H1 (cell line): ENCODE results near the gene P3R3URF. TPM values are rescaled to one million over a fixed set of nuclear protein-coding genes. Genes with fewer than 3 reads are reported as not detected.
A peak's percentile ranks its signal among the peaks of the same experiment; 100 is the strongest.

Experiments used
- CTCF ChIA-PET: fragments of 300-600 bp; sonication (Branson Sonifier 250); formaldehyde crosslinking; loops from one replicate; lab custom pipeline; 2021; ENCODE audit not compliant: partially characterized antibody; lab: Charles Lee
- POLR2A ChIA-PET: fragments of 300-600 bp; sonication (Branson Sonifier 250); formaldehyde crosslinking; loops from one replicate; lab custom pipeline; 2021; ENCODE audit warnings: inconsistent platforms; ENCODE audit not compliant: partially characterized antibody; lab: Charles Lee
- DNase-seq, 2 experiments: peaks; one replicate each; pipeline versions ENCODE4 v3.0.0 to v3.0.0-alpha.2; 2010 to 2022; ENCODE audit warnings: low spot score in 2 of 2, low read depth in 1 of 2, mixed read lengths in 1 of 2
- FAIRE-seq: peaks from 2 replicates; lab custom pipeline; 2011; peaks lifted over from hg19 to GRCh38; lab: Jason Lieb, UNC
- H2AFZ ChIP-seq: 2 replicates; pipeline ENCODE4 v1.8.1; 2012; ENCODE audit warnings: low read length, inconsistent platforms
- H2AK5ac ChIP-seq: 2 replicates; pipeline ENCODE4 v1.6.1; 2013; ENCODE audit warnings: low read depth, low read length
- H2BK120ac ChIP-seq: replicated peaks from 2 replicates; pipeline ENCODE3; 2013; ENCODE audit warnings: low read depth, low read length, inconsistent platforms
- H2BK12ac ChIP-seq: 2 replicates; pipeline ENCODE4 v1.6.1; 2013; ENCODE audit warnings: low read depth, low read length
- H2BK15ac ChIP-seq: 2 replicates; pipeline ENCODE4 v1.6.1; 2013; ENCODE audit warnings: low read length
- H2BK20ac ChIP-seq: 2 replicates; pipeline ENCODE4 v1.6.1; 2013; ENCODE audit warnings: low read length
- H2BK5ac ChIP-seq: 2 replicates; pipeline ENCODE4 v1.6.1; 2013; ENCODE audit warnings: low read depth, low read length
- H3K14ac ChIP-seq: 2 replicates; pipeline ENCODE4 v1.6.1; 2013; ENCODE audit warnings: inconsistent platforms; ENCODE audit not compliant: insufficient read length
- H3K18ac ChIP-seq: 2 replicates; pipeline ENCODE4 v1.6.1; 2013; ENCODE audit warnings: low read length; ENCODE audit errors: extremely low read depth
- H3K23ac ChIP-seq: 2 replicates; pipeline ENCODE4 v1.6.1; 2013; ENCODE audit warnings: inconsistent platforms; ENCODE audit not compliant: insufficient read length
- H3K23me2 ChIP-seq: 2 replicates; pipeline ENCODE4 v1.6.1; 2013; ENCODE audit warnings: low read depth, low read length
- H3K27ac ChIP-seq: 2 replicates; pipeline ENCODE4 v1.6.1; 2011; ENCODE audit warnings: low read depth, low read length, inconsistent platforms
- H3K27me3 ChIP-seq, 4 experiments: replicated peaks in 1 of 4; 1 replicate in 1 of 4; 2 replicates in 3 of 4; pipeline versions ENCODE4 v1.6.1 to v1.8.1; 2011 to 2013; ENCODE audit warnings: low read length in 3 of 4, mild to moderate bottlenecking in 3 of 4, inconsistent platforms in 2 of 4, mixed read lengths in 2 of 4, moderate library complexity in 1 of 4; ENCODE audit not compliant: control insufficient read depth in 3 of 4, insufficient read depth in 3 of 4; ENCODE audit errors: extremely low read depth in 1 of 4
- H3K36me3 ChIP-seq, 4 experiments: 2 replicates each; pipeline versions ENCODE4 v1.6.1 to v1.8.1; 2011 to 2013; ENCODE audit warnings: mild to moderate bottlenecking in 4 of 4, low read length in 3 of 4, moderate library complexity in 2 of 4, control low read depth in 1 of 4, inconsistent platforms in 1 of 4; ENCODE audit not compliant: insufficient read depth in 4 of 4, control insufficient read depth in 2 of 4
- H3K4ac ChIP-seq: replicated peaks from 2 replicates; pipeline ENCODE3; 2013; ENCODE audit warnings: low read length, low read depth, mixed read lengths, inconsistent platforms; ENCODE audit not compliant: insufficient read length
- H3K4me1 ChIP-seq, 4 experiments: replicated peaks in 1 of 4; 1 replicate in 1 of 4; 2 replicates in 3 of 4; pipeline versions ENCODE4 v1.6.1 to v1.8.1; 2011 to 2013; ENCODE audit warnings: low read length in 3 of 4, inconsistent platforms in 2 of 4, mixed read lengths in 1 of 4; ENCODE audit not compliant: insufficient read depth in 4 of 4, control insufficient read depth in 3 of 4
- H3K4me2 ChIP-seq, 2 experiments: 2 replicates each; pipeline versions ENCODE4 v1.6.1 to v1.8.1; 2011 to 2013; ENCODE audit warnings: low read depth in 2 of 2, low read length in 2 of 2, control low read depth in 1 of 2, inconsistent platforms in 1 of 2, mild to moderate bottlenecking in 1 of 2; ENCODE audit not compliant: insufficient read depth in 1 of 2
- H3K4me3 ChIP-seq, 4 experiments: fragments of 200-600, 300-600 bp in 1 of 4; sonication (generic), shearing (Covaris generic), sonication (Bioruptor Twin) in 1 of 4; 2 replicates each; pipeline versions ENCODE4 v1.5.1 to v1.8.1; 2011 to 2016; ENCODE audit warnings: low read length in 4 of 4, low read depth in 3 of 4, control low read depth in 2 of 4, inconsistent platforms in 2 of 4, mild to moderate bottlenecking in 2 of 4, mixed read lengths in 1 of 4, moderate library complexity in 1 of 4; ENCODE audit not compliant: insufficient read depth in 2 of 4; ENCODE audit errors: extremely low read depth in 1 of 4
- H3K56ac ChIP-seq: replicated peaks from 2 replicates; pipeline ENCODE3; 2013; ENCODE audit warnings: low read depth, mild to moderate bottlenecking, mixed read lengths, low read length, inconsistent platforms; ENCODE audit not compliant: insufficient read length
- H3K79me1 ChIP-seq: 2 replicates; pipeline ENCODE4 v1.6.1; 2013; ENCODE audit warnings: low read depth, low read length, control low read depth
- H3K79me2 ChIP-seq, 2 experiments: 2 replicates each; pipeline versions ENCODE4 v1.6.1 to v1.8.1; 2012 to 2013; ENCODE audit warnings: low read length in 2 of 2, mild to moderate bottlenecking in 2 of 2, inconsistent platforms in 1 of 2; ENCODE audit not compliant: insufficient read depth in 2 of 2, control insufficient read depth in 1 of 2
- H3K9ac ChIP-seq, 4 experiments: replicated peaks in 1 of 4; 1 replicate in 1 of 4; 2 replicates in 3 of 4; pipeline versions ENCODE4 v1.6.1 to v1.8.1; 2011 to 2013; ENCODE audit warnings: low read depth in 3 of 4, low read length in 3 of 4, control low read depth in 2 of 4, mild to moderate bottlenecking in 2 of 4, moderate library complexity in 2 of 4, inconsistent platforms in 1 of 4; ENCODE audit errors: extremely low read depth in 1 of 4
- H3K9me3 ChIP-seq, 2 experiments: 2 replicates each; pipeline versions ENCODE4 v1.6.1 to v1.8.1; 2012 to 2013; ENCODE audit warnings: mild to moderate bottlenecking in 2 of 2, moderate library complexity in 2 of 2, control low read depth in 1 of 2, inconsistent platforms in 1 of 2, low read depth in 1 of 2, low read length in 1 of 2, mixed read lengths in 1 of 2; ENCODE audit not compliant: insufficient read depth in 2 of 2
- H4K20me1 ChIP-seq, 2 experiments: replicated peaks in 1 of 2; 2 replicates each; pipeline versions ENCODE3 to v1.8.1; 2011 to 2013; ENCODE audit warnings: inconsistent platforms in 2 of 2, low read length in 2 of 2, mild to moderate bottlenecking in 1 of 2; ENCODE audit not compliant: insufficient read depth in 2 of 2, control insufficient read depth in 1 of 2
- H4K5ac ChIP-seq: 2 replicates; pipeline ENCODE4 v1.6.1; 2013; ENCODE audit warnings: low read length, low read depth, mixed read lengths, inconsistent platforms; ENCODE audit not compliant: insufficient read length
- H4K8ac ChIP-seq: 2 replicates; pipeline ENCODE4 v1.8.0; 2013; ENCODE audit warnings: mild to moderate bottlenecking, moderate library complexity, low read length, inconsistent platforms; ENCODE audit not compliant: insufficient read depth; ENCODE audit errors: extremely low read depth
- H4K91ac ChIP-seq: replicated peaks from 2 replicates; pipeline ENCODE3; 2013; ENCODE audit warnings: low read length, mixed read lengths, inconsistent platforms; ENCODE audit not compliant: insufficient read length
- CHD2 ChIP-seq: IDR thresholded peaks from 2 replicates; pipeline ENCODE4 v1.6.1; 2012; ENCODE audit warnings: low read length, improper control_type of control experiment
- CTBP2 ChIP-seq: IDR thresholded peaks from 2 replicates; pipeline ENCODE4 v1.7.0; 2011; ENCODE audit warnings: borderline replicate concordance, mild to moderate bottlenecking, moderate library complexity, mixed read lengths, low read length; ENCODE audit not compliant: insufficient read depth, insufficient read length
- EZH2 ChIP-seq: fragments of 200-600 bp; sonication (generic); IDR thresholded peaks from 2 replicates; pipeline ENCODE4 v1.7.1; 2012; ENCODE audit warnings: low read depth, mild to moderate bottlenecking, moderate library complexity, low read length, inconsistent platforms; ENCODE audit not compliant: severe bottlenecking
- KDM1A ChIP-seq: fragments of 200-600, 300-600 bp; sonication (generic); IDR thresholded peaks from 2 replicates; pipeline ENCODE4 v1.7.1; 2016; ENCODE audit warnings: mild to moderate bottlenecking, low read length, borderline replicate concordance
- NRF1 ChIP-seq: IDR thresholded peaks from 2 replicates; pipeline ENCODE4 v1.6.1; 2011; ENCODE audit warnings: mild to moderate bottlenecking, low read depth, low read length, improper control_type of control experiment
- POLR2A ChIP-seq, 2 experiments: IDR thresholded peaks; 1 replicate in 1 of 2; 2 replicates in 1 of 2; pipeline ENCODE4 v1.6.1; 2011; ENCODE audit warnings: low read depth in 2 of 2, low read length in 2 of 2, mild to moderate bottlenecking in 2 of 2; ENCODE audit errors: control extremely low read depth in 1 of 2
- SIX5 ChIP-seq: IDR thresholded peaks from 2 replicates; pipeline ENCODE4 v1.6.1; 2011; ENCODE audit warnings: mild to moderate bottlenecking, low read depth, low read length
- SP1 ChIP-seq: IDR thresholded peaks from 2 replicates; pipeline ENCODE4 v1.6.1; 2011; ENCODE audit warnings: low read depth, low read length
- SP4 ChIP-seq: IDR thresholded peaks from 2 replicates; pipeline ENCODE4 v1.6.1; 2012; ENCODE audit warnings: low read length, inconsistent platforms
- TAF1 ChIP-seq: IDR thresholded peaks from 2 replicates; pipeline ENCODE4 v1.6.1; 2011; ENCODE audit warnings: mild to moderate bottlenecking, low read depth, low read length
- TEAD4 ChIP-seq: IDR thresholded peaks from 2 replicates; pipeline ENCODE4 v1.6.1; 2012; ENCODE audit warnings: low read depth, low read length, inconsistent platforms, mixed read lengths
- WGBS, 2 experiments: shearing (Covaris generic) in 1 of 2; methylation state at CpG; one replicate each; pipeline versions ENCODE4 v1.1.6 to v1.1.7; 2013 to 2015; ENCODE audit warnings: low lambda C conversion rate in 2 of 2, mixed read lengths in 2 of 2, inconsistent platforms in 1 of 2, low coverage in 1 of 2, missing lambda C conversion rate in 1 of 2; ENCODE audit not compliant: insufficient replicate concordance in 2 of 2, insufficient coverage in 1 of 2, insufficient read length in 1 of 2; ENCODE audit errors: extremely low coverage in 1 of 2, missing lambda C conversion rate in 1 of 2; 5-methylcytosine and 5-hydroxymethylcytosine counted together
- polyA plus RNA-seq, 7 experiments: library from polyadenylated mRNA; depleted of rRNA in 3 of 7; stranded (reverse) in 5 of 7; unstranded in 2 of 7; fragments of >200 nt in 5 of 7; fragments of 200-250 nt in 2 of 7; gene quantifications; 1 replicate in 5 of 7; 2 replicates in 1 of 7; 4 replicates in 1 of 7; pipeline versions ENCODE4 v1.2.1 to v1.2.3, GENCODE V29; 2011 to 2013; ENCODE audit warnings: missing spikeins in 2 of 7, mixed read lengths in 2 of 7
- total RNA-seq: library from RNA; stranded (reverse); fragmentation: NEBNext Ultra II Directional; extraction: Animal tissue kit (Norgen Biotek cat#: 25700); gene quantifications from 2 replicates; pipeline ENCODE4 v1.2.1, GENCODE V29; 2021
- TF ChIP-seq, protein P1 (sequence below): IDR thresholded peaks from 2 replicates; pipeline ENCODE4 v1.6.1; 2012; ENCODE audit warnings: inconsistent platforms

The P3R3URF gene
- total and polyA plus RNA-seq, 2 of the 8 experiments (the other 6 are each of a cell fraction or from before 2014, with no cell fraction given), result not detected

DNA sequence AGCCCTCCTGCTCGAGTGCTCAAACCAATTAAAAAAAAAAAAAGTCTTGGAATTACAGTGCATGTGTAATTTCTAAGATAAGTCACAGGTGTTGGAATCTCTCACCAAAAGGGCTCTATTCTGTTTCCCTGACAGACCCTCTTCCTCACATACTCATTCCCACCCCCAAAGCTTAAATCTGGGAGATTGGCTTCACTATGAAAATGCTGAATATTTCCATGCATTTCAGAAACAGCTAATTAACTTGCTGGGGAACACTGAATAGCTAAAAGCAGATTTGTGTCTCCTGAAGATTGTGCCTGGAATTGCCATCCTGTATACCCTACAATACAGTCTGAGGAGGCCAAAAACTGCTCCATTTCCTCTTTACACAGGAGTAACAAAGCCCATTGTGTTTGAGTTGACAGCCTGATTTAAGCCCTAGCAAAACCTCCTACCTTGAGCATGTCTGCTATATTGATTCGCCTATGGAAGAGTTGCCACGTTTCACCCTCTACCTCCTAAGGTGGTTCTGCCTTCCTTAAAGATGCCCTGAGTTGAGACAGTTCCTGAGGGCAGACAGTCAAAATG is 42.4 kb downstream of the P3R3URF start:
- 59% methylated on average over 3 of the region's 3 CpGs; no CpG with 5 or more reads in 1 of the 2 experiments for WGBS, 2 experiments
- no peaks in the 10 kb centered on the region for H3K9me3 ChIP-seq
- DNase-seq, result no peak
- H4K8ac ChIP-seq, result no peak overlapping the region
- H3K9ac ChIP-seq, result peak overlapping the region in 2 of 4 experiments; percentile 52 to 81; a peak in 2 of 7 replicates
- H3K79me1 ChIP-seq, result no peaks in the 10 kb centered on the region
- H3K23ac ChIP-seq, result no peak overlapping the region
- peaks cover 0 to 3% of the 10 kb centered on the region in 2 experiments for H4K20me1 ChIP-seq
- peaks cover 0 to 8% (median 5%) of the 10 kb centered on the region in 4 experiments; a peak in 5 of 7 replicates for H3K4me1 ChIP-seq
- H3K56ac ChIP-seq, result no peak overlapping the region
- no peak overlapping the region for H2BK20ac ChIP-seq
- TF ChIP-seq CTBP2 (no peak), EZH2 (no peak), NRF1 (no peak), TAF1 (no peak), KDM1A (no peak), SP4 (no peak), CHD2 (no peak), SIX5 (no peak), POLR2A (IDR thresholded peaks at IDR 0.05; ENCODE audit: control extremely low read depth in 1 of 2, low read depth in 2 of 2, low read length in 2 of 2) (no peak), TEAD4 (no peak), SP1 (no peak)
- TF ChIP-seq, protein P1, sequence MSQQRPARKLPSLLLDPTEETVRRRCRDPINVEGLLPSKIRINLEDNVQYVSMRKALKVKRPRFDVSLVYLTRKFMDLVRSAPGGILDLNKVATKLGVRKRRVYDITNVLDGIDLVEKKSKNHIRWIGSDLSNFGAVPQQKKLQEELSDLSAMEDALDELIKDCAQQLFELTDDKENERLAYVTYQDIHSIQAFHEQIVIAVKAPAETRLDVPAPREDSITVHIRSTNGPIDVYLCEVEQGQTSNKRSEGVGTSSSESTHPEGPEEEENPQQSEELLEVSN, result no peak
- TF ChIP-seq, all 59 proteins: peak for 0
- Histone ChIP-seq H2BK12ac (no peak overlapping the region), H2AFZ (no peak overlapping the region; the same call in 1 of the 2 replicates), H3K4me3 (peak overlapping the region; percentile 40 to 89 (median 70); a peak in 7 of 8 replicates), H3K23me2 (peaks cover 10% of the 10 kb centered on the region), H2BK120ac (no peak overlapping the region), H3K4me2 (peak overlapping the region; percentile 89 to 93), H3K14ac (no peak overlapping the region), H4K5ac (no peak overlapping the region), H2BK15ac (peak overlapping the region; percentile 78; the same call in 1 of the 2 replicates), H2AK5ac (no peak overlapping the region), H3K79me2 (peaks cover 0 to 22% of the 10 kb centered on the region in 2 experiments; a peak in 2 of 4 replicates), H4K91ac (no peak overlapping the region), H2BK5ac (peak overlapping the region; percentile 81; the same call in 1 of the 2 replicates), H3K4ac (peak overlapping the region; percentile 16), H3K18ac (peak overlapping the region; percentile 93; the same call in 1 of the 2 replicates), H3K36me3 (no peaks in the 10 kb centered on the region), H3K27ac (no peak overlapping the region), H3K27me3 (no peaks in the 10 kb centered on the region)
- ChIA-PET CTCF (interaction anchor here (0.6 to 1.6 kb wide), 4 partner anchors 13 to 90 kb away, joined by 3 to 4 read pairs (median 3); no protein-coding TSS in a partner anchor), POLR2A (interaction anchor here (2.2 kb wide), 1 partner anchor 48 kb away, joined by 6 read pairs; no protein-coding TSS in a partner anchor)
- FAIRE-seq, result no peak
